Astrocyte of the cerebellum (primary cell): ENCODE data around the gene SPNS2.
A peak's percentile ranks its signal among the peaks of the same experiment; 100 is the strongest.

Experiments
- DNase-seq: peaks from one replicate; pipeline ENCODE4 v3.0.0-alpha.2; 2011; ENCODE audit warnings: low read depth
- H3K4me3 ChIP-seq: 2 replicates; pipeline ENCODE4 v1.5.1; 2011; ENCODE audit warnings: mild to moderate bottlenecking, low read depth, low read length, moderate library complexity
- CTCF ChIP-seq: IDR thresholded peaks from 2 replicates; pipeline ENCODE4 v1.5.1; 2012; ENCODE audit warnings: low read length, low read depth, moderate library complexity, mild to moderate bottlenecking; ENCODE audit errors: missing control alignments
- in situ Hi-C: cut with HindIII; loops from 2 replicates; pipeline ENCODE4 v1.10.0; 2017; ENCODE audit warnings: low sequenced_read_pairs

SPNS2 gene

GRCh38 chr17:4582691-4583090 lies 84.0 kb downstream of the SPNS2 start:
- TF ChIP-seq CTCF = no peak
- in situ Hi-C loops = no loop called here
- H3K4me3 ChIP-seq = no peak overlapping the region
- no peak for DNase-seq

DNA sequence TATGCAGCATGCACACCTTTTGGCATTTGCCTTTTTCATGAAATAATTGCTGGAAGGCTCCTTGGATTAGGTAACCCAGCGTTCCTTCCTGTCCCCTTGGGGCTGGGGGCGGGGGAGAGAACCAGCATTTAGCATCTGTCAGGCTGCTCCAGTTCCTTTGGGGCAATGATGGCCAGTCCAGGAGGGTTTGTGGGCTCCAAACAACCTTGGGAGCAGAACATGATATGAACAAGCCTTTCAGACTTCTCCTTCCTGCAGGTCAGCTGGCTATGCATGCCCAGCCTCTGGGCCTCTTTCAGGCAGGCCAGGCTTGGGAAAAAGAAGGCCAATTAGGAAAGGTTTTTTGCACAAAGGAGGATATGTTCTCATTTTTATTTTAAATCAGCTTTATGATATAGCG lies 84.5 kb downstream of the SPNS2 start:
- no peak overlapping the region for H3K4me3 ChIP-seq
- in situ Hi-C loops = no loop called here
- no peak for DNase-seq
- no peak for TF ChIP-seq CTCF

- no peak for DNase-seq
- TF ChIP-seq CTCF = peak; percentile 64
- in situ Hi-C loops = no loop called here
- peak overlapping the region; percentile 19 for H3K4me3 ChIP-seq
Observed at GRCh38 chr17:4583782-4584100, 85.1 kb downstream of the SPNS2 start.

DNA sequence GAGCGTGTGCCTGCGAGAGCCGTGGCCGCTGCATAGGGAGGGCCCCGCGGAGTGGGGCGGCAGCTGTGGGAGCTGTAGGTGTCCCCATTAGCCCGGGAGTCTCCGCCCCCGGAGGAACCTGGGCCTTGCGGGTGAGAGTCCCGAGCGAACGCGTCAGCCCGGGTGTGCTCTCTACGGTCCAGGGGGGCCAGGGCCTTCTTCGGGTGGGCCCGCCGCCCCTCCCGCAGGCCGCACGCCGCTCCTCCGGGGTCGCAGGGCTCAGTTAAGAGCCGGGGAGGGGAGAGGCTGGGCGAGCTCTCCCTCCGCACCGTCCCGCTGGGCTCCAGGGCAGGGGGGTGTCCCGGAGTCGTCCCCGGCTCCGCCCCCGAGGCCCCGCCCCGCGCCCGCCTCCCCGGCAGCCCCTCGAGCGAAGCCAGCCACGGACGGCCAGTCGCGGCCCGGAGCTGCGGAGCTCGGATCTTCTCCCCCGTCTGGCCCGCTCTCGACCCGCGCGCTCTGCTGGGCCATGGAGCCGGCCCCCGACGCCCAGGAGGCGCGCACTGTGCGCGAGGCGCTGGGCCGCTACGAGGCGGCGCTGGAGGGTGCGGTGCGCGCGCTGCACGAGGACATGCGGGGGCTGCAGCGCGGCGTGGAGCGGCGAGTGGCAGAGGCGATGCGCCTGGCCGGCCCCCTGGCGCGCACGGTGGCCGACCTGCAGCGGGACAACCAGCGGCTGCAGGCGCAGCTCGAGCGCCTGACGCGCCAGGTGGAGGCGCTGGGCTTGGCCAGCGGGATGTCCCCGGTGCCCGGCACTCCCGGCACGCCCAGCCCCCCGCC lies 85.6 kb downstream of the SPNS2 start, which contains the start of gene SMTNL2:
TSS of gene SMTNL2 (plus strand) at position 429 of the 816 bp plus-strand sequence. CDS start at position 506, 77 bp downstream.
- in situ Hi-C loops = no loop called here
- no peak for TF ChIP-seq CTCF
- peak within 1 kb of the TSS; percentile 19 for H3K4me3 ChIP-seq
- no peak for DNase-seq

DNA sequence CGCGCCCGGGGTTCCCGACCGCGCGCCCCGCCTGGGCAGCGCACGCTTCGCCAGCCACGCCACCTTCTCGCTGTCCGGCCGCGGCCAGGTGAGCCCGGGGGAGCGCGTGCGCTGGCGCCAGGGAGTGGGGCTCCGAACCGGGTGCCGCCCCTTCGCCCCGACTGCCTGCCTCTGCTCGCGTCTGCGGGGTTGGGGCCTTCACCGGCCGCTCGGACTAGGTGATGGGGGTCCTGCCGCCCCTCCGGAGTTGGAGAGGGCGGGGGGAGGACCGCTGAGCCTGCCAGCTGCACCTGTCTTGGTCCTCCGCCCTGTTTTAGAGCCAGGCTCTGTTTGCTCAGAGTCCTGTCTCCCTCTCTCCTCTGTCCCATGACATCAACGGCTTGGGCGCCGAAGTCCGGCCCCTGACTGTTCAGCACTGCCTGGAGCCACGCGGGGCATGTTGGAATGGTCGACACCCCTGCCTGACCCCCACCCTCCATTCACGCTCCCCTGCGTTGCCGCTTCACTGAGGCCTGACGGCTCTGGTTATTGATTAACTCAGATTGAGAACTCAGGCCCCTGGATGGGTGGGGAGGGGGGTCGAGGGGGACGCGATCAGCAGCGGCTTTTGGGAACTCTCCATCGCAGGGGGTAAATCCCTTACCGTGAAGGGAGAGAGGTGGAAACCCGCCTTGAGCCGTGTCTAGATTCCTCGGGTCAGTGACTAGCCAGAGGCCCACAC lies 86.4 kb downstream of the SPNS2 start:
- DNase-seq = no peak
- no peak for TF ChIP-seq CTCF

DNA sequence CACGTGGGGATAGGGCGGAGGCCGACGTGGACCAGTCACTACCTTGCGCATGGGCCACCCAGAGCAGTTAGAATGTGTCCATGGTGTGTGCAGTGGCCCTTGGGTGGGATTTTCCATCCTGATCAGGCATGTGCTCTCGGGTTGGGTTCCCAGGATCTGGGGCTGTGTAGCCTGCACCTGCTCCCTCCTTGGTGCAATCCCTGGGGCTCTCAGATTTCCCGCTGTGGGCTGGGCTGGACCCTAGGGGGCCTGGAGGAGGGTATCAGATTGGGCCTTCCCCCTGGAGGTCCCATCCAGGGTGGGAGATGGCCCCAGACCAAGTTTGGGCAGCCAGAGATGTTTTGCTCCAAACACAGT lies 86.9 kb downstream of the SPNS2 start:
- no peak for DNase-seq
- H3K4me3 ChIP-seq = no peak overlapping the region
- in situ Hi-C loops = no loop called here
- TF ChIP-seq CTCF = no peak

More for the DNA sequence above, 86.4 kb downstream of the SPNS2 start:
- in situ Hi-C loops = no loop called here
- H3K4me3 ChIP-seq = no peak overlapping the region
